Upper lobe of left lung (tissue), 4 donors: Measurements from ENCODE around the gene MAP3K14.

Source experiments
- EP300 ChIP-seq, 4 donors: sonication (generic); formaldehyde crosslinking; IDR thresholded peaks; one replicate each; pipeline ENCODE4 v1.5.1; 2017; ENCODE audit warnings: antibody characterized with exemption in 4 of 4, control low read depth in 2 of 4
- POLR2A ChIP-seq, 4 donors: fragments of 450-650 bp; IDR thresholded peaks; one replicate each; pipeline ENCODE4 v1.5.1; 2016 to 2017; ENCODE audit warnings: antibody characterized with exemption in 4 of 4, mild to moderate bottlenecking in 2 of 4
- POLR2AphosphoS5 ChIP-seq, 2 donors: sonication (generic); formaldehyde crosslinking; IDR thresholded peaks; one replicate each; pipeline ENCODE4 v1.5.1; 2017; ENCODE audit warnings: antibody characterized with exemption in 2 of 2

GRCh38 chr17:45296003-45296832 lies 20.6 kb downstream of the MAP3K14 start:
- TF ChIP-seq POLR2A (IDR thresholded peaks at IDR 0.05) (no peak), EP300 (IDR thresholded peaks at IDR 0.05) (no peak), POLR2AphosphoS5 (IDR thresholded peaks at IDR 0.05) (no peak)
